Measurements from ENCODE around the gene PDPN.
"Not testable (repeated sequence)": the region's sequence is repeated elsewhere in the genome, so short reads cannot be mapped to it uniquely, and the experiment has no call there.

Gene PDPN

GRCh38 chr1:13583595-13583965 is at the start of gene PDPN:
PDPN (plus strand) TSS chr1:13583832; CDS start chr1:13584034, 202 bp downstream.
- no peak for DNase-seq (ENCODE audit: low read depth in 2 of 2)

- no peak for DNase-seq (ENCODE audit: low read depth in 2 of 2)
These were observed 48.4 kb upstream of the PDPN start for GRCh38 chr1:13535227-13535626.

GRCh38 chr1:13536571-13536970 is 47.1 kb upstream of the PDPN start:
- no peak for DNase-seq (ENCODE audit: low read depth in 2 of 2)

GRCh38 chr1:13538832-13539231 is 44.8 kb upstream of the PDPN start:
- DNase-seq (ENCODE audit: low read depth in 2 of 2), result no peak

- no peak for DNase-seq (ENCODE audit: low read depth in 2 of 2)
These were observed 43.9 kb upstream of the PDPN start for GRCh38 chr1:13539683-13540082.

GRCh38 chr1:13540866-13541265 is 42.8 kb upstream of the PDPN start:
- DNase-seq (ENCODE audit: low read depth in 2 of 2), result no peak

GRCh38 chr1:13541435-13542215 is 42.0 kb upstream of the PDPN start:
- DNase-seq (ENCODE audit: low read depth in 2 of 2), result no peak

GRCh38 chr1:13543451-13544220 is 40.0 kb upstream of the PDPN start:
- no peak for DNase-seq (ENCODE audit: low read depth in 2 of 2)

GRCh38 chr1:13544221-13544556 is 39.4 kb upstream of the PDPN start:
- no peak for DNase-seq (ENCODE audit: low read depth in 2 of 2)

GRCh38 chr1:13546791-13547190 is 36.8 kb upstream of the PDPN start:
- no peak for DNase-seq (ENCODE audit: low read depth in 2 of 2)

GRCh38 chr1:13548281-13548680 is 35.4 kb upstream of the PDPN start:
- DNase-seq (ENCODE audit: low read depth in 2 of 2), result no peak

- DNase-seq (ENCODE audit: low read depth in 2 of 2), result no peak
These were observed 34.6 kb upstream of the PDPN start for GRCh38 chr1:13549021-13549420.

GRCh38 chr1:13549521-13549920 is 34.1 kb upstream of the PDPN start:
- no peak for DNase-seq (ENCODE audit: low read depth in 2 of 2)

GRCh38 chr1:13550663-13551062 is 33.0 kb upstream of the PDPN start:
- DNase-seq (ENCODE audit: low read depth in 2 of 2), result no peak

GRCh38 chr1:13554798-13555197 is 28.8 kb upstream of the PDPN start:
- DNase-seq (ENCODE audit: low read depth in 2 of 2), result no peak

- no peak for DNase-seq (ENCODE audit: low read depth in 2 of 2)
These were observed 27.3 kb upstream of the PDPN start for GRCh38 chr1:13556224-13556764.

- no peak for DNase-seq (ENCODE audit: low read depth in 2 of 2)
These were observed 23.1 kb upstream of the PDPN start for GRCh38 chr1:13560541-13560940.

GRCh38 chr1:13562981-13563380 is 20.7 kb upstream of the PDPN start:
- DNase-seq (ENCODE audit: low read depth in 2 of 2), result not testable (repeated sequence)

- DNase-seq (ENCODE audit: low read depth in 2 of 2), result no peak
These were observed 19.6 kb upstream of the PDPN start for GRCh38 chr1:13564073-13564472.

GRCh38 chr1:13570435-13570834 is 13.2 kb upstream of the PDPN start:
- not testable (repeated sequence) for DNase-seq (ENCODE audit: low read depth in 2 of 2)

GRCh38 chr1:13570924-13571323 is 12.7 kb upstream of the PDPN start:
- no peak for DNase-seq (ENCODE audit: low read depth in 2 of 2)

GRCh38 chr1:13573586-13573985 is 10.0 kb upstream of the PDPN start:
- no peak for DNase-seq (ENCODE audit: low read depth in 2 of 2)

- DNase-seq (ENCODE audit: low read depth in 2 of 2), result no peak
These were observed 6.7 kb upstream of the PDPN start for GRCh38 chr1:13576926-13577325.
